ENCODE results near the gene FBXL15.

GRCh38 chr10:102379383-102379782 is 41.3 kb upstream of the FBXL15 start:
- TF ChIP-seq CTCF (optimal IDR thresholded peaks at IDR 0.05 in 1 of 3, IDR thresholded peaks at IDR 0.05 in 1 of 3, conservative IDR thresholded peaks at IDR 0.05 in 1 of 3; ENCODE audit: extremely low read depth in 1 of 3, insufficient read depth in 2 of 3, low read length in 3 of 3): no peak
- no peak for TF ChIP-seq EZH2 (IDR thresholded peaks at IDR 0.05; ENCODE audit: low read length)

Measured in keratinocyte (primary cell).